GM21619 (cell line): ENCODE results near the gene GALNT13.

Experiments used
- ATAC-seq: cut with Tn5 transposase; IDR thresholded peaks from one replicate; pipeline ENCODE4 v1.9.1; 2021; ENCODE audit not compliant: unreplicated experiment

GALNT13 gene

DNA sequence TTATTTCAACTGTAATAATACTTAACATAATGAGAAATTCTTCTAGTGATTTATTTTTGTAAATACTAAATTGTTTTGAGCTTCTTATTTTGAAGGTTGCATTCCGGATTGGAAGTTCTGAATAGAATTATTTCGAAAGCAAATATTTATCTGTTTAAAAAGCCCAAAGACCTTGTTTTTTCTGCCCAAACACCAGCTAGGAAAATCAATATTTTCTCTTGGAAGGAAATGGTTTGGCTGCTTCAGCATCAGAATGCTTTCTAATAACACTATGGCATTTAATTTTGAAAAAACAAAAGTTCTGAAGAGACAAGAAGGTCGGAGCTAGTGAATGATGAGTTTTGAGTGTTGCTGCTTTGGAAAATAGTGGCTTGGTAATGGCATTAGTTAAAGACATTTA lies 522.9 kb downstream of the GALNT13 start:
- ATAC-seq: no peak

DNA sequence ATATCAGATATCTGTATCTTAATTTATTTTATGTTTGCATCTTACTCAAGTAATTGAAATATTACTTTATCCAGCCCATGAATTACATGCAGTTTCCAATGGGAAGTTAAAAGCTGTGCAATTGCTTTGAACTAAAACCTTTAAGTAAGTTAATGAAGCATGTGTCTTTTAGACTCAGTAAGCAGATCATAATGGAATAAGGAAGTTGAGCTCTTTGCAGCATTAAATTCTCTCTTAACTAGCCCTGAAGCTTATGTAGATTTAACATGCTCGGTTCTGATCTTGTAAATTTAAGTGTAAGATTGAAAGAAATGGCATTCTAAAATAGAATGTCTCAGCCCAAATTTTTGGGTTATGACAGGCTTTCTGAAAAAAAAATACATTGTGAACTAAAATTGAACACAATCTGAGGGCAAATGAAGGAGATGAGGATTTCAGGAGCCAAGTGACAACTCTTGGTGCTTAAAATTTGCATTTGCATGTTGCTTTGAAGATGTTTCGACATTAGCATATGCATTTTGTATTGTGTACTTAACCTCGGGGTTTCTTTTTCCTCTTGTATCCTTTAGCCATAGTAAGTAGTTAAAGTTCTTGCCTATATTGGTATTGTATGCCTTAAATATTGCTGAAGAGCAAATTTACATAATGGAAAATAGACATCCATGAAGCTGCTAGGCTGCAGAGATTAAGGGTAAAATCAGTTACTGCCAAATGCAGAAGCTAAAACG lies 529.0 kb downstream of the GALNT13 start:
- no peak for ATAC-seq

- ATAC-seq: no peak
Measured at GRCh38 chr2:154402213-154402612, 530.5 kb downstream of the GALNT13 start.

DNA sequence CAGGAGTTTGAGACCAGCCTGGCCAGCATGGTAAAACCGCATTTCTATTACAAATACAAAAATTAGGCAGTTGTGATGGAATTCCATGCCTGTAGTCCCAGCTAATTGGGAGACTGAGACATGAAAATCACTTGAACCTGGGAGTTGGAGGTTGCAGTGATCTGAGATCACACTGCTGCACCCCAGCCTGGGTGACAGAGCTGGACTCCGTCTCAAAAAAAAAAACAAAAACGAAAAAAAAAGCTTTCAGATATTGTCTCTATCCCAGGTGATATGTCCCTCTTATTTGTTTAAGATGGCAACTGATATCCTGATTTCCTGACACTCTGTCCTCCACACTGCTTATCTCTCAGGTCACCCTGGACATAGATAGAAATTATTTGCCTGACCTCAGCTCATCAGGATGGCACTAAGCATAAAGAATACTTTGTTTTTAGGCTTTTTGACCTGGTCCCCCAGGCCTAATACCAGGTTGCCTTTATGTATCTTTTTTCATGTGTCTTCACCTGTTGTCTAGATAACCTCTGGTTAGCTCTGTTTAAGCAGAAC lies 531.6 kb downstream of the GALNT13 start:
- no peak for ATAC-seq

DNA sequence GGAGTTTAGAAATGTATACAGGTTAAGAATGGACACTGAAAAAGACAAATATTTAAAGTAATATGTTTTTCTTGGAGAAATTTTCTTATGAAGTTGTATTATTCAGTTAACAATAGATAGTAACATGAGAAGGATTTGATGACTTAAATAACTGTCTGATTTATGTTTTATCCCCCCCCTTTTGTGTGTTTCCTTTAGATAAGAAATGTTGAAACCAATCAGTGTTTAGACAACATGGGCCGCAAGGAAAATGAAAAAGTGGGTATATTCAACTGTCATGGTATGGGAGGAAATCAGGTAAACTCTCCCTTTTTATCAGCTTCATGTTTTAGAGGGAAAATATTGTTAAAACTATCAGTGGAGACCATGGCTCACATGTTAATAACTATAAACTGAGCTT lies 537.1 kb downstream of the GALNT13 start:
- ATAC-seq: no peak

GRCh38 chr2:154422251-154422650 lies 550.5 kb downstream of the GALNT13 start:
- no peak for ATAC-seq

DNA sequence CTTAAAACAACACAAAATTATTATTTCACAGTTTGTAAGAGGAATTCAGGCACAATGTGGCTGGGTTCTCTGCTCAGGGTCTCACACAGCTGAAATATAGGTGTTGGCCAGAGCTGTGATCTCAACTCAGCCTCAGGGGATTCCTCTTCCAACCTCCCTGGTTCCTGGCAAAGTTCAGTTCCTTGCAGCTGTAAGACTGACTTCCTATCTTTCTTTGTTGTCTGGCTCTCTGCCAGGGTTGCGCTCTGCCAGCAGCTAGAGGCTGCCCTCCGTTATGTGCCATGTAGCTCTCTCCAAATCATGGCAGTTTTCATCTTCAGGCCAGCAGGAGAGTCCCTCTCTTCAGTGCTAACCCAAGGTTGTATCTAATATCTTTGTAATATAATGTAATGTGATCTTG lies 554.3 kb downstream of the GALNT13 start:
- ATAC-seq: no peak

DNA sequence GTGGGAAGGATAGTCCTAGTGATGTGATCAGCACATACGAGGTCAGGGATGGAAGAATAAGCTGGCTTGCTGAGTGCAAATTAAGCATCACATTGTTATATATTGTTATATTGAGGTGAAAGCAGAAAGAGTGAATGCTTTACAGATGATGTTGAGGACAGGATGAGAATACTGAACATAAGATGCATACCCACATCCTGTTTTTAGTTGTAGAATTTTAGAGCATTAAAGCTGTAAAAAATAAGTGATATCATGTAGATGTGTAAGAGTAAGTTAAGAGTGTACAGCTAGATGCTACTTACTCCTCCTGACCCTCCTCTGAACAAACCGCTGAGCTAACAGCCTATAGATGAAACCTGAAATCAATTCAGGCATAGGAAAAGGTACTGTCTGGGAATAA lies 555.7 kb downstream of the GALNT13 start:
- no peak for ATAC-seq

DNA sequence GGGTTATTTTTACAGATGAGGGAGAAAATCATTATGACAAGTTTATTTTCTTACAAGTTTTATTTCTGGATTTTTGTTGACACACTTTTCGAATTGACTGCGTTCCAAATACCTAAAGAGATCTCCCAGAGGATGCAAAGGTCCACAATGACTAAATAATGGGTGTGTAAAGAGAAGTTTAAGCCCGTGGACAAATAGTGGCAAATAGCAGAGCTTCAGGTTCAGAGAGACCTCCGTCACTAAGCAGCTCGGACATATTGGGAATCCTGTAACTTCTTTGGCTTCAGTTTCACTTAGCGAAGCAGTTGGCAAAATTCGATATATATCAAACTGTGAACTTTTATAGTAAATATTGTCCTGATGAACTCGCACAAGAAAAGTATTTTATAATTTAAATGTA lies 556.3 kb downstream of the GALNT13 start:
- ATAC-seq: no peak

DNA sequence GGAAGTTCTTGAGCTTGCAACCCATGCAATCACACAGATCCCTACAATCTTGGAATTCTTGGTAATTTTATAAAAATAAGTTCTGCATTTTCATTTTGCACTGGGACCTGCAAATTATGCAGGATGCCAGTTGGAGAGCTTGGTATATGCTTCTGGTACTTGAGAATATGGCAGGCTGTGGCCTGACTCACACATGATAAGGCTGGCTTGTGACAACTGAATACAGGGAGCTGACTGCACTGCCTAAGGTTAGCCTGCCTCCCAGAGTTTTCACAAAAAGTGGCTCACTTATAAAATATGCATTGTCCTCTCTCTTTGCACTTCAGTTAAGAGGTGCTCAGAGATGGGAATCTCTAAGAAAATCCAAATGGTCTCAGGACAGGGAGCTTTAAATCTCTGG lies 561.3 kb downstream of the GALNT13 start:
- ATAC-seq: no peak

GRCh38 chr2:154437104-154437503 lies 565.4 kb downstream of the GALNT13 start:
- ATAC-seq: no peak

GRCh38 chr2:154439156-154439555 lies 567.4 kb downstream of the GALNT13 start:
- ATAC-seq: no peak

- no peak for ATAC-seq
Measured at GRCh38 chr2:154443919-154444318, 572.2 kb downstream of the GALNT13 start.

GRCh38 chr2:154446324-154446723 lies 574.6 kb downstream of the GALNT13 start:
- no peak for ATAC-seq

DNA sequence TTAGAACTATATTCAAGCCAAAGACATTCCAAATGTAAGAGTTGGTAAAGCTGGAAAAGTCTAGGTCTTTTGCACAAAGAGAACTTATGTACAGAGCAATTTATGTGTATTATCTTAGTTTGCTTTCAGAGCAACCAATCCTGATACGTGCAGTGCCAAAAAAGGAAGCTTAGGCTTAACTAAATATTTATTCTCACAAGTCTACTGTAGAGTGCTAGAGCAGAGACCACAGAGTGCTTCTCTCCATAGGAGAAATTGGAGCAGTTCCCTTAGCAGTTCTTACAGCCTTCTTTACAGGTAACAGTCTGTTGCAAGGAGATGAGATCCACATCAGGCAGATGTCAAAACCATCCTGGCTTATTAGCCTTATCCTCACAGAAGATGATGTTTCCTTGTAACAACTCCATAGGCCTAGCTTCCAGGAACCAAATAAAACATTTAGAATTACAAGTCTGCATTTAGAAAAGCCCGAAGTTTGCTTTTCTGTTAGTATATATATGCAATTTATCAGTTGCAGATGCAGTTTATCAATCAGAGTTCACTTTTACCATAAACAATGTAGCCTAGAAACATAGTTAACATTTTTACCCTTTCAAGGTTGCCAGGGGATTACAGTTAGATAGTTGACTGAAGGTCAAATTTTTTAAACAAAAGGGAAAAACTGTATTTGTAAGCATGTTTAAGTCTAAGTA lies 576.2 kb downstream of the GALNT13 start:
- no peak for ATAC-seq

GRCh38 chr2:154449951-154450658 lies 578.4 kb downstream of the GALNT13 start:
- no peak for ATAC-seq

DNA sequence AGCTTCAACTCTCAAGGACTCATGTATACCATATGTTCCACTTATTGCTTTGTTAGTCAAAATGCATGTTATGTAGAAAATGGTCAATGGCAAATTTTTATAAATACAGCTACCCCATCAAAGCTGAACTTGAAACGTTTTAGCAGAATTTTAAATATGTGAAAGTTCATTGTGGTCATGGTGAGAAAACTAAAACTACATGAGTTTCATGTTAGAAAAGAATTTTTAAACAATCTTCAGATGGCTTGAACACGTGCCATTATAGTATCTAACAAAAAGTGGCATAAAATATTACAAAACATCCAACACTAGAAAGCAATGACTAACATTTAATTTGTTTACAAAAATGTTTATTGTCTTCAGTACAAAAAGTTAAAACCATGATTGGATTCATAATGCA lies 580.7 kb downstream of the GALNT13 start:
- ATAC-seq: no peak

GRCh38 chr2:154452906-154453493 lies 581.3 kb downstream of the GALNT13 start:
- no peak for ATAC-seq

DNA sequence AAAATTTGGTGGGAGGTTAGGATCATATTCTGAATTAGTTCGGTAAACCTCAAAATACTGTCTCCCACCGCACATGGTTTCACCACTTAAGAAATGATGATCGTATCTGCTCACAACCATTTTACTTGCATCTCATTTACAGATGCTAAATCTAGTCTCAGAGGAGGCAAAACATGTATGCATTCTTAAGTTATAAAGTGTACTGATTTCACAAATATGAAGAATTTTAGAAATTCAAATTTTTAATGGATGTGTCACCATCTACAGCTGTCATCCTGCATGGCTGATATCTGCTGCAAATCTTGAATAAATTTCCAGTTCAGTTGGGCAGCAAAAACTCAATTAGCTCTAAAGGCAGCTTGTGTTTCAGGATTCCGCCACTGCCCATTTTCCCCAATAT lies 583.4 kb downstream of the GALNT13 start:
- no peak for ATAC-seq

DNA sequence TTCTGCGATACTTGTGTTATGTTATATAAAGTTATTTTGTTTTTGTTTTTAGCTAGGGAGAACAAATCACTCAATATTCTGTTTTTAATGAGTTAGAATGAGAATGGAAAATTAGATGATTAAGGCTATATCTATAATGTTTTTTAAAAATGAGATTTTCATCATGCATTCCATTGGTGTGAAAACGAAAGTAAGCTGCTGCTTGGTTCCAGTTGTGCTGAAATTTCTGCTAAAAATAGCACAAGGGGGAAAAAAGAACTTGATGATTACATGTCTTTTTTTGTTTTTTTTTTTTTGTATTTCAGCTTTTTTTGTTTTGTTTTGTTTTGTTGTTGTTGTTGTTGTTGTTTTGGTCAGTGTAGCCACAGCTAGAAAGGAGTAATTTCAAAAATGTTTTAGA lies 584.1 kb downstream of the GALNT13 start:
- no peak for ATAC-seq

DNA sequence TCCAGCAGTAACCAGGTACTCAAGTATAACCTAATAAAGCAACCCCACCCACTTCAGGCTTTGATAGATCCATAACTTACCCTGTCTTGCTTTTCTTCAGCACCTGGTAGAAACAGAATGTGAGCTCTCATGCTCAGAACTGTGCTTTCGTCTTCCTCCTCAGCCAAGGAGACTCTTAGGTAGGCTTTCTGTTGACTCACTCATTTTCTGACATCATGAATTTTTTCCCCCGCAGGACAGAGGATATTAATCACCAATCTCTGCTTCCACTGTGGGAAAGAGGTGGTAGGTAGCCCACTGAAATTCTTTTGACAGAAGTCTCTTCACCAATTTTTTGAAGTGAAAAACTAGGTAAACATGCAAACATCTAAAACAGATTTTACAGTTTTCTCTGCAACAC lies 585.6 kb downstream of the GALNT13 start:
- no peak for ATAC-seq
